ENCODE results near the gene TRPM2.

Gene TRPM2

DNA sequence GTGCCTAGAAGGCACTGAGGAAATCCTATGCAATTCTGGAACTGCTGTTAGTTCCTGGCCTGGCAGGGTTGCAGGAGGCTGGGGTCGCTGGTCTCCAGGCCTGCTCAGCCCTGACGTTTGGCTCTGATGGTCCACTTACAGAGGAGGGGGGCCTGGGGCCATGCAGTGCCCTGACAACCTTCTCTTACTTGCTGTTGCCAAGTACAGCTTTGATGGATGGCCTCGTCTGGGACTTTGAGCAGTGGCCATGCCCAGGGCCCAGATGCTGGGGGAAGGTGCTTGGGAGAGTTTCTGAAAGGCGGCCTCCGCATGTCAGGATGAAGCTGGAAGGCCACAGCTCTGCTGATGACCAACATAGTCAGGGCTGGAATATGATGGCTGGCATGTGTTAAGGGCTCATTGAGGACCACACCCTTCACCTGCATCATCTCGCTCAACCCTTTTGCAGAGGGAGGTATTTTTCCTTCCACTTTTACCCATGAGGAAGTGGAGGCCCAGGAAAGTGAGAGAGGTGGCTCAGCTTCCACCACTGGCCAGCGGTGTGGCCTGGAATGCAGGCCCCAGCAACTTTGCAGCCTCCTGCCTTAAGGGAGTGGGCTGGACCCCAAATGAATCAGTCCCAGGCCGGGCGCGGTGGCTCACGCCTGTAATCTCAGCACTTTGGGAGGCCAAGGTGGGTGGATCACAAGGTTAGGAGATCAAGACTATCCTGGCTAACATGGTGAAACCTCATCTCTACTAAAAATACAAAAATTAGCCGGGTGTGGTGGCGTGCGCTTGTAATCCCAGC lies 67.2 kb downstream of the TRPM2 start:
- TF ChIP-seq CTCF (conservative IDR thresholded peaks at IDR 0.05; ENCODE audit: low read depth, low read length), result no peak

DNA sequence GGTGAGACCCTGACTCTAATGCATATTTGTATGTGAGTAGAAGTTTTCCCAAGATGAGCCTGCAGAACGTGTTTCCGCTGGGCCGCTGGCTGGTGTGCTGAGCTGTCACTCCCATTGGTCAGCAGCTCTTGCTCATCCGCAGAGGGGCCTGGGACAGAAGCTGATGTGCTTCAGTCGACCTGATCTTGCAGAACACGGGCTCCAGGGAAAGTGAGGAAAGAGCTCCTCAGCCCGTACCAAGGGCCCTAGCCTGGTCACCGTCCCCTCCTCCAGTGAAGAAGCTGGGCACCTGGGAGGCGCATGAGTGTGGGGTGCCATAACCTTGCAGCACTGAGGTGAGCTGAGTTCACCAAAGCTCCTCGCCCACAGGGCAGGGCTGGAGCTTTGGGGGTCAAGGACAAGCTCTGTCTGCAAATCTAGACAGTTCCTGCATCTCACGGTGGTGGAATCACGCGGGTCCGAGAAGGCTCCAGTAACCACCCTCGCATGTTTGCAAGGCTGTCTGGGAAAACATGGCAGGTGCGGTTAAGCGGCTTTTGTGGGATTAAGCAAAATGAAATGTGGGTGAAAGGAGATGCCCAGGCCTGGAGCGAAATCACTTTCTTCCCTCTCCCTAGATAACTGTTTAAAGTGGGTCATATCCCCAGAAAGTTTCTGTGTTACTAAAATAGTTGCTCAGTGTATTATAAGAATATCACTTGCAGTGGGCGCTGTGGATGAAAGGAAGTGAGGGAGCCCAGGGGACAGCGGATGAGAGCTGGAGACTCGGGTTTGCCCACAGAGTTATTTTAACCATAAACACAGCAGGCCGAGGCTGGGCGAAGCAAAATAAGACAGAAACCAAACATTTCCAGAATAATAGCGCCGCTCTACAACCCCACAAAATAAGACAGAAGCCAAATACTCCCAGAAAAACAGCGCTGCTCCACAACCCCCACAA lies 68.8 kb downstream of the TRPM2 start:
- TF ChIP-seq CTCF (conservative IDR thresholded peaks at IDR 0.05; ENCODE audit: low read depth, low read length), result no peak
- no peak overlapping the region for H3K4me3 ChIP-seq (ENCODE audit: low read depth, low read length)
- no peak for DNase-seq (ENCODE audit: low read depth)

More for the DNA sequence above, 67.2 kb downstream of the TRPM2 start:
- DNase-seq (ENCODE audit: low read depth), result no peak
- H3K4me3 ChIP-seq (ENCODE audit: low read depth, low read length), result no peak overlapping the region

- no peak for TF ChIP-seq CTCF (conservative IDR thresholded peaks at IDR 0.05; ENCODE audit: low read depth, low read length)
- H3K4me3 ChIP-seq (ENCODE audit: low read depth, low read length), result no peak overlapping the region
- DNase-seq (ENCODE audit: low read depth), result no peak
Observed at GRCh38 chr21:44423312-44423821, 69.9 kb downstream of the TRPM2 start.

DNA sequence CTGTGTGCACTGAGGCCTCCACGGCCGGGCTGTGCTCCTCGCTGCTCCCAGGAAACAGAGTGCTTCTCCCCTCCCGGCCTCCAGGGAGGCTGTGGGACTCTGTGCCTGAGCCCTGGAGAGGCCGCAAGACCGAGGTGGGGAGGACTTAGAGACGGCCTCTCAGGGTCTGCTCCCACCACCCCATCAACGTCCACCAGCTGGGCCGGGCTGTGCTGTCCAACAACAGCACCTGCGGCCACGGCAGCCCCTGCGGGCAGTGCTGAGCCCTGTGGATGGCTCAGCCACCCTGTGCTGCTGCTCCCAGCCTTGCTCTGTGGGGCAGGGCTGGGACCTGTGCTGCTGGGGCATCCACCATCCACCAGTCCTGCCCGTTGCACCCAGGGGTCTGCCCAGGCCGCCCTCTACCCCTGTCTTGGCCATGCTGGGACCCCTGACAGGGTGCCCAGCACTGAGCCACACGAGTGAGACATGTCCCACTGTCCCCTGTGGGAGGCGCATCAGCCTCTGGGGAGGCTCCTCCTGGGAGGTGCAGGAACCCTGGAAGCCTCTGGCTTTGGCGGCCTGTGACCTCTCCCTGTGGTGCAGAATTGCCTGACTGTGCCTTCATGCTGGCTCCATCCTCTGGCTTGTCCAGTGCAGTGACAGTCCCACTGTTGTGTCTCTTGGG lies 70.7 kb downstream of the TRPM2 start:
- no peak overlapping the region for H3K4me3 ChIP-seq (ENCODE audit: low read depth, low read length)
- no peak for TF ChIP-seq CTCF (conservative IDR thresholded peaks at IDR 0.05; ENCODE audit: low read depth, low read length)
- no peak for DNase-seq (ENCODE audit: low read depth)

- no peak overlapping the region for H3K4me3 ChIP-seq (ENCODE audit: low read depth, low read length)
- no peak for TF ChIP-seq CTCF (conservative IDR thresholded peaks at IDR 0.05; ENCODE audit: low read depth, low read length)
- no peak for DNase-seq (ENCODE audit: low read depth)
Observed at GRCh38 chr21:44424608-44425306, 71.3 kb downstream of the TRPM2 start.

DNA sequence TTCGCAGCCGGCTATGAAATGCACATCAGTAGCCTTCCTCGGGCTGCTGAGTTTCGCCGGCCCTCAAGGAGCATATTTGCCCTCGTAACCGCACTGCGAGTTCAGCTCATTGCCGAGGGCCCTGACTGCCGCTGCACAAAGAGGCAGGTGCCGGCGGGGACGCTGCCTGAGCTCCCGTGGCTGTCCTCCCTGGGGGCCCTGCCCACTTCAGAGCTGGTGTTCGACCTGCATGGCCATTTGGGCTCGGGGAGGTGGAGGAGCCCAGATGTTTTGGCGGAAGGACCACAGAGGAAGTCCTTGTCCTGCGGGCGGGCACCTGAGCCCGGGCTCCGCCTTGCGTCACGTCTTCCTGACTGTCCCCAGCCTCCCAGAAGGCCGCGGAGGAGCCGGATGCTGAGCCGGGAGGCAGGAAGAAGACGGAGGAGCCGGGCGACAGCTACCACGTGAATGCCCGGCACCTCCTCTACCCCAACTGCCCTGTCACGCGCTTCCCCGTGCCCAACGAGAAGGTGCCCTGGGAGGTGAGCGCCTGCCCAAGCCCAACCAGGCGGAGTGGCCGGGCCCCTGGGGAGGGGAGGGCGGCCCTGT lies 72.0 kb downstream of the TRPM2 start:
- no peak overlapping the region for H3K4me3 ChIP-seq (ENCODE audit: low read depth, low read length)
- TF ChIP-seq CTCF (conservative IDR thresholded peaks at IDR 0.05; ENCODE audit: low read depth, low read length), result no peak
- DNase-seq (ENCODE audit: low read depth), result no peak
